Measurements from ENCODE around the gene MPRIP. TPM values are rescaled to one million over a fixed set of nuclear protein-coding genes. Genes with fewer than 3 reads are reported as not detected.

Gene MPRIP
- total RNA-seq, 4 donors from 2014 or later: 122 to 207 (median 145) TPM

- H3K9me3 ChIP-seq: no peaks in the 10 kb centered on the region
- peaks cover 91% of the 10 kb centered on the region for H3K36me3 ChIP-seq
- TF ChIP-seq POLR2AphosphoS5 (IDR thresholded peaks at IDR 0.05) (no peak), POLR2A (IDR thresholded peaks at IDR 0.05) (no peak), EP300 (IDR thresholded peaks at IDR 0.05) (no peak), CTCF (IDR thresholded peaks at IDR 0.05) (no peak)
- H3K27ac ChIP-seq: no peak overlapping the region
- H3K4me1 ChIP-seq: peaks cover 11% of the 10 kb centered on the region
- H3K4me3 ChIP-seq: no peak overlapping the region
- DNase-seq (ENCODE audit: low spot score in 2 of 2): no peak
- H3K27me3 ChIP-seq: no peaks in the 10 kb centered on the region
- 93% methylated on average over 6 of the region's 8 CpGs for WGBS
Observed at GRCh38 chr17:17175340-17175739, 133.1 kb downstream of the MPRIP start.

GRCh38 chr17:17175917-17176316 is 133.7 kb downstream of the MPRIP start:
- DNase-seq (ENCODE audit: low spot score in 2 of 2): no peak
- H3K4me3 ChIP-seq: no peak overlapping the region
- H3K9me3 ChIP-seq: no peaks in the 10 kb centered on the region
- 90% methylated on average over 3 of the region's 12 CpGs for WGBS
- no peak overlapping the region for H3K27ac ChIP-seq
- TF ChIP-seq EP300 (IDR thresholded peaks at IDR 0.05) (no peak), POLR2AphosphoS5 (IDR thresholded peaks at IDR 0.05) (no peak), CTCF (IDR thresholded peaks at IDR 0.05) (no peak), POLR2A (IDR thresholded peaks at IDR 0.05) (no peak)
- H3K36me3 ChIP-seq: peaks cover 97% of the 10 kb centered on the region
- peaks cover 17% of the 10 kb centered on the region for H3K4me1 ChIP-seq
- no peaks in the 10 kb centered on the region for H3K27me3 ChIP-seq

DNA sequence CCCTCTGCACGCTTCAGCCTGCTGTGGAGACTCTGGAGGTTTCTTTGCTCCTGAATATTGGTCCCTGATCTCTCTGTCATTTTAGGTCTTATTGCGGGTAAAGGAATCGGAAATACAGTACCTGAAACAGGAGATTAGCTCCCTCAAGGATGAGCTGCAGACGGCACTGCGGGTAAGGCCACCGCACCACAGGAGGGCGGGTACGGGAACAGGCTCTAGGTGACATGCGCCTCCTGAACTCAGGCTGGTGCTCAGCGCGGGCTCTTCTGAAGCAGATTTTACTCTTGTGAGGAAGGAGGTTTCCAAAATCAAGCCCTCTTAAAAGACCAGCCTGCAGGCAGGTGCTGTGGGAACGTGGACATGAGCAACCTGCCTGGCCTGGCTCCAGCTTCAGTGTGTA is 134.1 kb downstream of the MPRIP start:
- TF ChIP-seq POLR2A (IDR thresholded peaks at IDR 0.05) (no peak), CTCF (IDR thresholded peaks at IDR 0.05) (no peak)
- Histone ChIP-seq H3K9me3 (no peaks in the 10 kb centered on the region), H3K27me3 (no peaks in the 10 kb centered on the region), H3K27ac (no peak overlapping the region), H3K4me3 (no peak overlapping the region), H3K36me3 (peaks cover 99% of the 10 kb centered on the region), H3K4me1 (peaks cover 18% of the 10 kb centered on the region)
- 96% methylated on average over 12 of the region's 12 CpGs for WGBS
- DNase-seq (ENCODE audit: low spot score in 2 of 2): no peak

GRCh38 chr17:17177176-17177575 is 134.9 kb downstream of the MPRIP start:
- no peak for DNase-seq (ENCODE audit: low spot score in 2 of 2)
- Histone ChIP-seq H3K36me3 (peaks cover 99% of the 10 kb centered on the region), H3K27ac (no peak overlapping the region), H3K27me3 (no peaks in the 10 kb centered on the region), H3K4me1 (peaks cover 17% of the 10 kb centered on the region), H3K4me3 (no peak overlapping the region), H3K9me3 (no peaks in the 10 kb centered on the region)
- TF ChIP-seq CTCF (IDR thresholded peaks at IDR 0.05) (no peak), POLR2A (IDR thresholded peaks at IDR 0.05) (no peak)
- 90% methylated on average over 12 of the region's 12 CpGs for WGBS

GRCh38 chr17:17179371-17179827 is 137.1 kb downstream of the MPRIP start:
- Histone ChIP-seq H3K27ac (peak overlapping the region; percentile 57), H3K4me3 (no peak overlapping the region), H3K36me3 (peaks cover 99% of the 10 kb centered on the region), H3K9me3 (no peaks in the 10 kb centered on the region), H3K4me1 (peaks cover 22% of the 10 kb centered on the region), H3K27me3 (no peaks in the 10 kb centered on the region)
- TF ChIP-seq CTCF (IDR thresholded peaks at IDR 0.05) (no peak), EP300 (IDR thresholded peaks at IDR 0.05) (no peak), POLR2A (IDR thresholded peaks at IDR 0.05) (no peak), POLR2AphosphoS5 (IDR thresholded peaks at IDR 0.05) (no peak)
- DNase-seq (ENCODE audit: low spot score in 2 of 2): no peak
- WGBS: 84% methylated on average over 2 of the region's 2 CpGs
